ENCODE data around the gene MRTFB. TPM values are rescaled to one million over a fixed set of nuclear protein-coding genes. Genes with fewer than 3 reads are reported as not detected.

The MRTFB gene
- total and polyA plus RNA-seq, 2 experiments from 2014 or later = 13.9 to 22.2 TPM

GRCh38 chr16:14120335-14120734 lies 49.2 kb downstream of the MRTFB start:
- H3K36me3 Mint-ChIP-seq (ENCODE audit: low read depth) = peaks cover 8% of the 10 kb centered on the region; the same call in 2 of the 3 replicates
- H3K27me3 Mint-ChIP-seq (ENCODE audit: insufficient read depth, low read depth, poor library complexity) = peaks cover 4% of the 10 kb centered on the region
- no peak overlapping the region for H3K4me2 ChIP-seq
- H3K27me3 ChIP-seq (ENCODE audit: insufficient read depth) = no peaks in the 10 kb centered on the region
- H3K36me3 ChIP-seq (ENCODE audit: insufficient read depth) = no peaks in the 10 kb centered on the region
- H3K9me3 Mint-ChIP-seq = no peaks in the 10 kb centered on the region
- no peak for TF ChIP-seq JUNB (IDR thresholded peaks at IDR 0.05; ENCODE audit: unreplicated experiment)
- no peak for TF ChIP-seq ZNF462 (CRISPR knock-in tag; IDR thresholded peaks at IDR 0.05)
- TF ChIP-seq ZNF114 (CRISPR knock-in tag; IDR thresholded peaks at IDR 0.05) = no peak
- TF ChIP-seq CTCF (conservative IDR thresholded peaks at IDR 0.05; ENCODE audit: low read depth in 2 of 2) = no peak
- TF ChIP-seq ZNF331 (CRISPR knock-in tag; IDR thresholded peaks at IDR 0.05; ENCODE audit: low read depth) = no peak
- TF ChIP-seq EZH2phosphoT487 (IDR thresholded peaks at IDR 0.05; ENCODE audit: unreplicated experiment) = no peak
- TF ChIP-seq ETS1 (IDR thresholded peaks at IDR 0.05) = no peak
- no peak for TF ChIP-seq POLR2AphosphoS5 (IDR thresholded peaks at IDR 0.05; ENCODE audit: low read depth)
- no peak for TF ChIP-seq REST (IDR thresholded peaks at IDR 0.05; ENCODE audit: unreplicated experiment)
- TF ChIP-seq CREB1 (CRISPR knock-in tag; IDR thresholded peaks at IDR 0.05; ENCODE audit: low read depth) = no peak
- no peak for TF ChIP-seq EZH2 (IDR thresholded peaks at IDR 0.05; ENCODE audit: low read depth, unreplicated experiment)
- TF ChIP-seq STAT1 (IDR thresholded peaks at IDR 0.05; ENCODE audit: unreplicated experiment) = no peak
- TF ChIP-seq NANOG (IDR thresholded peaks at IDR 0.05; ENCODE audit: borderline replicate concordance) = no peak
- H3K9me2 ChIP-seq (ENCODE audit: insufficient read depth) = no peaks in the 10 kb centered on the region
- H3K27ac ChIP-seq (ENCODE audit: low read depth) = no peak overlapping the region
- ATAC-seq (no peak), DNase-seq (ENCODE audit: low spot score) (no peak)
- peaks cover 14% of the 10 kb centered on the region for H3K4me1 ChIP-seq (ENCODE audit: insufficient read depth)
- no peak overlapping the region for H2AFZ ChIP-seq
- H4K20me1 ChIP-seq (replicated peaks; ENCODE audit: insufficient read depth) = peaks cover 22% of the 10 kb centered on the region
- H3K79me2 ChIP-seq (replicated peaks; ENCODE audit: insufficient read depth) = peaks cover 81% of the 10 kb centered on the region
- H3K4me1 Mint-ChIP-seq = peaks cover 13% of the 10 kb centered on the region; the same call in 2 of the 3 replicates
- no peak overlapping the region for H3K27ac Mint-ChIP-seq
- H3F3A ChIP-seq (replicated peaks; ENCODE audit: low read depth) = no peaks in the 10 kb centered on the region
- H3K4me3 ChIP-seq = no peak overlapping the region
- no peak overlapping the region for H3K4me3 Mint-ChIP-seq
